ENCODE measurements around the gene WDR70.
"Not testable (repeated sequence)": the region's sequence is repeated elsewhere in the genome, so short reads cannot be mapped to it uniquely, and the experiment has no call there.

Gene WDR70

GRCh38 chr5:37654566-37654965 lies 275.4 kb downstream of the WDR70 start:
- not testable (repeated sequence) for DNase-seq

GRCh38 chr5:37657046-37657445 lies 277.9 kb downstream of the WDR70 start:
- DNase-seq: no peak

GRCh38 chr5:37658440-37658839 lies 279.3 kb downstream of the WDR70 start:
- DNase-seq: no peak

- DNase-seq: no peak
Measured at GRCh38 chr5:37660319-37660718, 281.2 kb downstream of the WDR70 start.

DNA sequence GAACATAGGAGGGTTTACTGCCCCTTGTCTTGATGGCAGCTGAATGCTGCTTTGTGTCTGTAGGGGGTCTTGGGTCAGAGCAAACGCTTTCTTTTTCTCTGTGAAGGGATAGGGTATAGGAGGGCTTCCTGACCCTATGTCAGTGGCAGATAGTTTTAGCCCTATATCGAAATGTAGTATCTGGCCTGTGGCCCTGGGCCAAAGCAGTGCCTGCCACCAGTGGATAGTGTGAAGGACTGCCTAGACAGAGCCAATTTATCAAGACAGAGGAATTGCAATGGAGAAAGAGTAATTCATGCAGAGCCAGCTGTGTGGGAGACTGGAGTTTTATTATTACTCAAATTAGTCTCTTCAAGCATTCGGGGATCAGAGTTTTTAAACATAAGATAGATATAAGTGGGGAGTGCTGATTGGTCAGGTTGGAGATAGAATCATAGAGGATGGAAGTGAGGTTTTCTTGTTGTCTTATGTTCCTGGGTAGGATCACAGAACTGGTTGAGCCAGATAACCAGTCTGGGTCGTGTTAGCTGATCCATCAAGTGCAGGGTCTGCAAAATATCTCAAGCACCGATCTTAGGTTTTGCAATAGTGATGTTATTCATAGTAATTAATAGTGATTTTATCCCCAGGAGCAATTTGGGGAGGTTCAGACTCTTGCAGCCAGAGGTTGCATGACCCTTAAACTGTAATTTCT lies 282.3 kb downstream of the WDR70 start:
- DNase-seq: no peak

- DNase-seq: no peak
Measured at GRCh38 chr5:37661951-37662350, 282.8 kb downstream of the WDR70 start.

- no peak for DNase-seq
Measured at GRCh38 chr5:37662362-37662761, 283.2 kb downstream of the WDR70 start.

DNA sequence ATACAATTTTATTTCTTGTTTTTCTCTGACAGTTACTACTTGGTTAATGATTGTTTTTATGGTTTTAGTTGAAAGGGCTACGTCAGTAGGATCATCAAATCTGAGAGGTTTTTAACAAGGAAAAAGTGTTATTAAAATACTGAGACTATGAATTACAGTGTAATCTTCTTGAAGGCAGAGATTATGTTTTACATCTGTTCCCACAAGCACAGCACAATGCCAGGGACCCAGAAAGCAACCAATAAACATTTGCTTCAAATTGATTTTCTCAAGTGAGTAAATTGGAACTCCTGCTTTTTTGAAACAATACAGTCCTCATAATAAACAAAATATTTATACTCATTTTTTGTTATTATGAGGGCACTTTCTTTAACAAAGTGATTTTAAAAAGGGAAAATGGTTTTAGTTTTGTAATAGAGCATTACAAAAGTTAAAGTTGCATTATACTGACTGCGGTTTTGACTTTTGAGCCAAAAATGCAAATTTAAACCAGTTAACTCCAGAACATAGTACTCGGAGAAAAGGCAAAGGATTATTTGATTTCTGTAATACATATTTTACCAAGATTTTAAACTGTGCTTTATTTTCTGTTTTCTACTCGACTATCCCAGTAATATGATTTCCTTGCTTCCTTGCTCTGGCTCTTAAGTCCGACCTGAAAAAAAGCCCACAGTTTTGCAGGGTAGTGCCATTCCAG lies 283.8 kb downstream of the WDR70 start:
- no peak for DNase-seq

DNA sequence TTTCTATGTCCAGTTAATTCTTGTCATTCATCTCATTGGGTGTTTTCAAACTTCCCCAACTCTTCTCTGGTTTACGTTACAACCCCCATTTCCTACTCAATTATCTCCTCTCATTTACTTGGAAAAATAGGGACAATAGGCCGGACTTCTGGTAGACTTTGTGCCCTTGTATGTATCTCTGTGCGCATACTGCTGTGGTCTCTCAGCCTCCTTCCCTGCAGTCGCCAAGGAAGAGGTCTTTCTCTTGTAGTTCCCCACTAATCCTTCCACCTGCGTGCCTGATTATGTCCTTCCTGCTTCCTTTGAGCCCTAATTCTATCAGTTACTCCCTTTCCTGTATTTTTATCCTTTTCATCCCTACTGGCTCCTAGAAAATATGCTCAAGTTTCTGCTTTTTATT lies 284.4 kb downstream of the WDR70 start:
- no peak for DNase-seq

GRCh38 chr5:37664551-37664950 lies 285.4 kb downstream of the WDR70 start:
- DNase-seq: no peak

GRCh38 chr5:37665272-37665671 lies 286.2 kb downstream of the WDR70 start:
- no peak for DNase-seq

GRCh38 chr5:37665889-37666288 lies 286.8 kb downstream of the WDR70 start:
- no peak for DNase-seq

GRCh38 chr5:37667430-37667829 lies 288.3 kb downstream of the WDR70 start:
- no peak for DNase-seq

DNA sequence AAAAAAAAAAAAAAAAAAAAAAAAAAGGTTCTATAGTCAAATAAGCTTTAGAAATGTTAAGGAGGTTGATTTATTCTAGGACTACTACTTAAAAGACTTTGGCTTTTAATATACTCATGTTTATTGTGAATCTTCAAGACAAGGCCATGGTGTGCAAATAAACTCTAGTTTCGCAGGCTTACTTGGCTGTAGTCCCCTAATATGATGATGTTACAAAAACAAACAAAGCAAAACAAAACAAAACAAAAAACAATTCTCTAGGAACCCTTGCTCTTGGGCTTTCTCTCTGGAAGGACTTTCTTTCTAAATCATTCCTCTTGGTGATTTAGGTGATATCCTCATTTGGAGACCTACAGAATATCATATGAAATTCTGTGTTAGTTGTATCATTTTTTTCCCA lies 288.7 kb downstream of the WDR70 start:
- DNase-seq: no peak

DNA sequence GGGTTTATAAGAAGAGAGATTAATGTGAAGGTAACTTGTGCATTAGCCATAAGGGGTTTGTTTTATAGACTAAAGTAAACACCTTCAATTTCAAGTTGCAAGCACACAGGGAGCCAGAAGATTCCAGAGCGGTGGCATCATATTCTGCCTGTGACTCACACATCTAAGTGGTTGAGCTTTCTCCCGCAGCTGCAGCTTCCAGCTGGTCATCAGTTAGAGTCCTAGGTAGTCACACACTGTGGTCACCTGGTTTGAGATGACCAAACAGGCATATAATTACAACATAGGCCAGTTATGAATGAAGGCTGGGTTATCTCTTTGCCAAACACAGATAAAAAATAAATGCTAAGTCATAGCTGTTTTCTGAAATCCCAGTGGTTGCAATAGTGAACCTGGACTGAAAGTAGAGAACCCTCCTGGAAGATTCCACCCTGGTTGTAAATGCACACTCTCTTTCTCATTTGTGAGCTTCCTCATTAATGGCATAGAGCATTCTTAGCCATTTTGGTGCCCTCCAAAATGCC lies 289.5 kb downstream of the WDR70 start:
- DNase-seq: no peak

DNA sequence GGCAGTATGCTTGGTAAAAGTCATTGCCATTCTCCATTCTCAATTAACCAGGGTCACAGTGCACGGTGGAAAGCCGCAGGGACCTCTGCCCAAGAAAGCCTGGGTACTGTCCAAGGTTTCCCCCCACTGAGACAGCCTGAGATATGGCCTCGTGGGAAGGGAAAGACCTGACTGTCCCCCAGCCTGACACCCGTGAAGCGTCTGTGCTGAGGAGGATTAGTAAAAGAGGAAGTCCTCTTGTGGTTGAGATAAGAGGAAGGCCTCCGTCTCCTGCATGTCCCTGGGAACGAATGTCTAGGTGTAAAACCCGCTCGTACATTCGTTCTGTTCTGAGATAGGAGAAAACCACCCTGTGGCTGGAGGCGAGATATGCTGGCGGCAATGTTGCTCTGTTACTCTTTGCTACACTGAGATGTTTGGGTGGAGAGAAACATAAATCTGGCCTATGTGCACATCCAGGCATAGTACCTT lies 293.0 kb downstream of the WDR70 start:
- not testable (repeated sequence) for DNase-seq

- not testable (repeated sequence) for DNase-seq
Measured at GRCh38 chr5:37674361-37674760, 295.2 kb downstream of the WDR70 start.

GRCh38 chr5:37679326-37679725 lies 300.2 kb downstream of the WDR70 start:
- not testable (repeated sequence) for DNase-seq

DNA sequence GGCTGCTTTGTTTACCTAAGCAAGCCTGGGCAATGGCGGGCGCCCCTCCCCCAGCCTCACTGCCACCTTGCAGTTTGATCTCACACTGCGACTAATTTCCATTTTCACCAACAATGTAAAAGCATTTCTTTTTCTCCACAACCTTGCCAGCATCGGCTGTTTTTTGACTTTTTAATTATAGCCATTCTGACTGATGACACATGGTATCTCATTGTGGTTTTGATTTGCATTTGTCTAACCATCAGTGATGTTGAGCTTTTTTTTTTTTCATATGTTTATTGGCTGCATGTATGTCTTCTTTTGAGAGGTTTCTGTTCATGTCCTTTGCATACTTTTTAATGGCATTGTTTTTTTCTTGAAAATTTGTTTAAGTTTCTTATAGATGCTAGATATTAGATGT lies 300.8 kb downstream of the WDR70 start:
- not testable (repeated sequence) for DNase-seq

- no peak for DNase-seq
Measured at GRCh38 chr5:37683072-37683471, 304.0 kb downstream of the WDR70 start.

DNA sequence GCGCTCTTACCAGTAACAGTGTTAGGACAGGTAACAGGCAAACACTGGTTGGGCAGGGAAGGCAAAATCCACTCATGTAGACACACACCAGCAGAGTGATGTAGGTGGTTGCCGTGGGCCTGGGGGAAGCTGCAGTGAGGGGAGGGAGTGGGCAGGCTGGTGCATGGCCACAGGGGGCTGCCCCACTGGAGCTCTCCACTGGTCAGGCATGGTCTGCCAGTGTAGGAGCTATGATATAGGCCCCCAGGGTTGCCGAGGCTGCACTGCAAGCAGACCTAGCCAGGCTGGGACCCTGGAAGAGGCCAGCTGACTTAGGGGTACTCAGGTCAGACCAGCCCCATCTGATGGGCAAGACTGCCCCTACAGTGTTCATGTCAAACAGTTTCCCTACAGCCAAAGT lies 306.1 kb downstream of the WDR70 start:
- DNase-seq: no peak

DNA sequence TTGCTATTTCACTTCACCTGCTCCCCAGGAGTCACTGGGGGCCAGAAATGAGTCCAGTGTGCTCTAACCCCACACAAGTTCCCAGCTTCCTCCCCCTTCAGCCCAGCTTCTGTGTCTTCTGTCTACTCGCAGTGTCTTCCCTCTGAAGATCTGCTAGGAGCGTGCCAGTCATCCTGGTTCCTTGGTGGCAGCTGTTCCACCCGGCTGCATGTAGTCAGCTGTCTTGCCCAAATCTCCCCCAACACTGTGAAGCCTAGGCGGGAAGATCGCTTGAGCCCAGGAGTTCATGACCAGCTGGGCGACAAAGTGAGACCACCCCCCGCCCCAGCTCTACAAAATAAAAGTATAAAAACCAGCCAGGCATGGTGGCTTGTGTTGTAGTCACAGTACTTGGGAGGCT lies 306.7 kb downstream of the WDR70 start:
- DNase-seq: no peak

- not testable (repeated sequence) for DNase-seq
Measured at GRCh38 chr5:37688925-37689324, 309.8 kb downstream of the WDR70 start.

- DNase-seq: not testable (repeated sequence)
Measured at GRCh38 chr5:37694333-37694732, 315.2 kb downstream of the WDR70 start.
